ENCODE measurements around the gene ZBTB4.

Gene ZBTB4

GRCh38 chr17:7468804-7469389, 10.5 kb downstream of the ZBTB4 start:
- DNase-seq (ENCODE audit: low spot score), result no peak

- DNase-seq (ENCODE audit: low spot score), result no peak
These were observed 11.1 kb downstream of the ZBTB4 start for GRCh38 chr17:7468290-7468689.

GRCh38 chr17:7467498-7467897, 11.9 kb downstream of the ZBTB4 start:
- no peak for DNase-seq (ENCODE audit: low spot score)

GRCh38 chr17:7466639-7467341, 12.6 kb downstream of the ZBTB4 start:
- DNase-seq (ENCODE audit: low spot score), result peak; percentile 51

- DNase-seq (ENCODE audit: low spot score), result no peak
These were observed 13.2 kb downstream of the ZBTB4 start for GRCh38 chr17:7466318-7466638.

GRCh38 chr17:7465597-7466275, 13.7 kb downstream of the ZBTB4 start:
- DNase-seq (ENCODE audit: low spot score), result no peak

GRCh38 chr17:7464081-7464480, 15.3 kb downstream of the ZBTB4 start:
- no peak for DNase-seq (ENCODE audit: low spot score)

GRCh38 chr17:7463372-7463846, 16.0 kb downstream of the ZBTB4 start:
- no peak for DNase-seq (ENCODE audit: low spot score)

- DNase-seq (ENCODE audit: low spot score), result no peak
These were observed 16.7 kb downstream of the ZBTB4 start for GRCh38 chr17:7462474-7463371.

- no peak for DNase-seq (ENCODE audit: low spot score)
These were observed 18.4 kb downstream of the ZBTB4 start for GRCh38 chr17:7460850-7461660.

GRCh38 chr17:7459961-7460545, 19.4 kb downstream of the ZBTB4 start:
- no peak for DNase-seq (ENCODE audit: low spot score)

GRCh38 chr17:7448461-7448860, 31.0 kb downstream of the ZBTB4 start:
- DNase-seq (ENCODE audit: low spot score), result no peak

- DNase-seq (ENCODE audit: low spot score), result no peak
These were observed 33.8 kb downstream of the ZBTB4 start for GRCh38 chr17:7445619-7445968.

GRCh38 chr17:7444682-7445618, 34.5 kb downstream of the ZBTB4 start, which contains the start of gene CHRNB1:
Gene CHRNB1, plus strand, starts transcription at chr17:7445061. Its CDS starts 67 bp downstream, at chr17:7445128.
- peak; percentile 30 for DNase-seq (ENCODE audit: low spot score)

GRCh38 chr17:7443499-7444485, 35.6 kb downstream of the ZBTB4 start:
- DNase-seq (ENCODE audit: low spot score), result no peak

GRCh38 chr17:7442142-7442541, 37.3 kb downstream of the ZBTB4 start:
- no peak for DNase-seq (ENCODE audit: low spot score)

- DNase-seq (ENCODE audit: low spot score), result no peak
These were observed 38.2 kb downstream of the ZBTB4 start for GRCh38 chr17:7441266-7441665.

- DNase-seq (ENCODE audit: low spot score), result no peak
These were observed 38.6 kb downstream of the ZBTB4 start for GRCh38 chr17:7440834-7441195.
